Measurements from ENCODE around the gene TMEM190.
"Not testable (repeated sequence)": the region's sequence is repeated elsewhere in the genome, so short reads cannot be mapped to it uniquely, and the experiment has no call there.

The TMEM190 gene

DNA sequence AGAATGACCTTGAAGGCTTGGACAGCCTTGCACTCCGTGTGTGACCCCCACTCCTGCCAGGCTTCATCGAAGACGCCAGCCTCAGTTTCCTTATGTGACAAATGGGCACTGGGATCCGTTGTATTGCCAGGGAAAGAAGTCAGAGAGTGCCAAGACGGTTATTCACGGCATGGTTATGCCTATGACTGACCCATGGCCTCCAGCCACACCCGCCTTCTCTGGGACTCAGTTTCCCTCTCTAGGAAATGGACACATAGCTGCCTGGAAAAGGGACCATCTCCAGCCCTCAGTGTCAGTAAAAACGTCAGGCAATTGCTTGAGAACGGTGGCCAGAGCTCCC lies 31.9 kb downstream of the TMEM190 start:
- ChIA-PET POLR2A (interaction anchor here (0.7 to 2.5 kb wide), 7 partner anchors 12 to 291 kb away, joined by 3 to 20 read pairs (median 4); partner anchors contain the start of genes ISOC2, KMT5C and PPP1R12C), CTCF (interaction anchor here (0.6 to 1.9 kb wide), 7 partner anchors 10 to 268 kb away, joined by 3 to 16 read pairs (median 4); partner anchors contain the start of gene KMT5C)
- Histone ChIP-seq H3K4me3 (ENCODE audit: low read depth, low read length) (peak overlapping the region; percentile 32), H3K27ac (ENCODE audit: extremely low read depth, low read depth, low read length) (peak overlapping the region; percentile 77), H3K4me1 (ENCODE audit: control insufficient read depth, insufficient read depth, low read length) (peaks cover 9% of the 10 kb centered on the region), H3K9me3 (ENCODE audit: control insufficient read depth, insufficient read depth, low read depth, low read length) (no peaks in the 10 kb centered on the region), H3K36me3 (ENCODE audit: control insufficient read depth in 2 of 2, insufficient read depth in 1 of 2, low read length in 2 of 2) (peaks cover 26 to 33% of the 10 kb centered on the region in 2 experiments)
- TF ChIP-seq, protein P1, sequence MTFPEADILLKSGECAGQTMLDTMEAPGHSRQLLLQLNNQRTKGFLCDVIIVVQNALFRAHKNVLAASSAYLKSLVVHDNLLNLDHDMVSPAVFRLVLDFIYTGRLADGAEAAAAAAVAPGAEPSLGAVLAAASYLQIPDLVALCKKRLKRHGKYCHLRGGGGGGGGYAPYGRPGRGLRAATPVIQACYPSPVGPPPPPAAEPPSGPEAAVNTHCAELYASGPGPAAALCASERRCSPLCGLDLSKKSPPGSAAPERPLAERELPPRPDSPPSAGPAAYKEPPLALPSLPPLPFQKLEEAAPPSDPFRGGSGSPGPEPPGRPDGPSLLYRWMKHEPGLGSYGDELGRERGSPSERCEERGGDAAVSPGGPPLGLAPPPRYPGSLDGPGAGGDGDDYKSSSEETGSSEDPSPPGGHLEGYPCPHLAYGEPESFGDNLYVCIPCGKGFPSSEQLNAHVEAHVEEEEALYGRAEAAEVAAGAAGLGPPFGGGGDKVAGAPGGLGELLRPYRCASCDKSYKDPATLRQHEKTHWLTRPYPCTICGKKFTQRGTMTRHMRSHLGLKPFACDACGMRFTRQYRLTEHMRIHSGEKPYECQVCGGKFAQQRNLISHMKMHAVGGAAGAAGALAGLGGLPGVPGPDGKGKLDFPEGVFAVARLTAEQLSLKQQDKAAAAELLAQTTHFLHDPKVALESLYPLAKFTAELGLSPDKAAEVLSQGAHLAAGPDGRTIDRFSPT (tag by site-specific recombination; IDR thresholded peaks at IDR 0.05): no peak
- 0 out of 2 replicates have a peak, but pooled peaks have one; percentile 4 for TF ChIP-seq ZNF169 (tag by site-specific recombination; IDR thresholded peaks at IDR 0.05)
- TF ChIP-seq ZBTB20 (tag by site-specific recombination; IDR thresholded peaks at IDR 0.05): no peak
- peak; percentile 43; the same call in 1 of the 2 replicates for TF ChIP-seq ZNF610 (tag by site-specific recombination; IDR thresholded peaks at IDR 0.05; ENCODE audit: borderline replicate concordance)
- no peak for TF ChIP-seq SCRT1 (tag by site-specific recombination; IDR thresholded peaks at IDR 0.05; ENCODE audit: borderline replicate concordance)
- TF ChIP-seq SETDB1 (IDR thresholded peaks at IDR 0.05; ENCODE audit: insufficient read length, low read length): peak; percentile 4

DNA sequence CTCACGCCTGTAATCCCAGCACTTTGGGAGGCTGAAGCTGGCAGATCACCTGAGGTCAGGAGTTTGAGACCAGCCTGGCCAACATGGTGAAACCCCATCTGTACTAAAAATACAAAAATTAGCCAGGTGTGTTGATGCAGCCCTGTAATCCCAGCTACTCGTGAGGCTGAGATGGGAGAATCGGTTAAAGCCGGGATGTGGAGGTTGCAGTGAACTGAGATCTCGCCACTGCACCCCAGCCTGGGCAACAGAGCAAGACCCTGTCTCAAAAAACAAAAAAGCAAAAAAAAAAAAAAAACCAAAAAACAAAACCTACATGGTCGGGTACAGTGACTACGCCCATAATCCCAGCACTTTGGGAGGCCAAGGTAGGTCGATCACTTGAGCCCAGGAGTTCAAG lies 32.6 kb downstream of the TMEM190 start:
- not testable (repeated sequence) for H3K27ac ChIP-seq (ENCODE audit: extremely low read depth, low read depth, low read length); H3K4me1 ChIP-seq (ENCODE audit: control insufficient read depth, insufficient read depth, low read length); H3K9me3 ChIP-seq (ENCODE audit: control insufficient read depth, insufficient read depth, low read depth, low read length); H3K4me3 ChIP-seq (ENCODE audit: low read depth, low read length)
- CTCF ChIA-PET: interaction anchor here (0.7 to 1.9 kb wide), 6 partner anchors 9 to 268 kb away, joined by 3 to 16 read pairs (median 6); partner anchors contain the start of gene KMT5C
- H3K36me3 ChIP-seq (ENCODE audit: control insufficient read depth in 2 of 2, insufficient read depth in 1 of 2, low read length in 2 of 2): peaks cover 22 to 27% of the 10 kb centered on the region in 2 experiments
- POLR2A ChIA-PET: interaction anchor here (0.7 to 0.9 kb wide), 7 partner anchors 11 to 263 kb away, joined by 3 to 5 read pairs (median 4); partner anchors contain the start of gene KMT5C
- TF ChIP-seq ZNF121 (tag by site-specific recombination; IDR thresholded peaks at IDR 0.05): peak; percentile 74

DNA sequence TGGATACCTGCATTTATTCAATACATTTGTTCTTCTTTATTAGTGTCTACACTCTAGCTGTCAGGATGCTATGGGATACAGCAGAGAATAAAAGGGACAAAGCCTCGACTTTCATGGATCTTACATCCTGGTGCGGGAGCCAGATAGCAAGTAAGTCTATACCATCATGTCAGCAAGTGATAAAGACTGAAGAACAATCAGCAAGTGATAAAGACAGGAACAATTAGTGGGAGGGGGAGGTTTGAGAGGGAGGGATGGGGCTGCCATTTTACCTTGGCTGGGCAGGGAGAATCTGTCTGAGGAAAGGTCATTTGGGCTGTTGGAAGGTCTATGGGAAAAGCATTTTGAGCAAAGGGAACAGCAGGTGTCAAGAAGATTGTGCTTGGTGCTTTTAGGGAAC lies 33.5 kb downstream of the TMEM190 start:
- no peak overlapping the region for H3K4me3 ChIP-seq (ENCODE audit: low read depth, low read length)
- TF ChIP-seq ZNF548 (tag by site-specific recombination; IDR thresholded peaks at IDR 0.05) (no peak), ZNF211 (tag by site-specific recombination; IDR thresholded peaks at IDR 0.05; ENCODE audit: low read depth) (peak; percentile 100)
- CTCF ChIA-PET: interaction anchor here (0.6 to 1.9 kb wide), 4 partner anchors 8 to 250 kb away, joined by 3 to 16 read pairs (median 5); no protein-coding TSS in a partner anchor
- no peak overlapping the region for H3K27ac ChIP-seq (ENCODE audit: extremely low read depth, low read depth, low read length)
- H3K36me3 ChIP-seq (ENCODE audit: control insufficient read depth in 2 of 2, insufficient read depth in 1 of 2, low read length in 2 of 2): peaks cover 14 to 18% of the 10 kb centered on the region in 2 experiments
- POLR2A ChIA-PET: interaction anchor here (0.6 kb wide), 1 partner anchor 49 kb away, joined by 3 read pairs; no protein-coding TSS in a partner anchor
- peaks cover 9% of the 10 kb centered on the region for H3K4me1 ChIP-seq (ENCODE audit: control insufficient read depth, insufficient read depth, low read length)
- no peaks in the 10 kb centered on the region for H3K9me3 ChIP-seq (ENCODE audit: control insufficient read depth, insufficient read depth, low read depth, low read length)

DNA sequence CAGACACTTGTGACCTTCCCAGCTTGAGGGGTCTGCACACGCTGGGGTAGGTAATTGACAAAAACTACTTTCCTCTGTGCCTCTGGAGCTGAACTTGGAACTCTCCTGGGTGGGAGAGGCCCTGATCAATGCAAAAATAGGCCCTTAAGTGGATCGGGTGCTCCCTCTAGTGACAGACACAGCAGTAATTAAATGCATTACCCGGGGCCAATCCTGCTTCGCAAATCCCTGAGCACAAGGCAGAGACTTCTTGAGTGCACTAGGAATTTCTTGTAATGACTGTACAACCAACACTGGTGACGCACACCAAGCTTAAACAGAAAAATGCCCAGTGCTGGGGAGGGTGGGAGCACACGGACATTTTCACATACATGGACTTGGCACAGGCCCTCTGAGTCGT lies 41.6 kb downstream of the TMEM190 start:
- ChIA-PET POLR2A (interaction anchor here (0.6 to 1.4 kb wide), 3 partner anchors 11 to 937 kb away, joined by 3 to 11 read pairs (median 11); partner anchors contain the start of gene UBE2S), CTCF (interaction anchor here (0.5 to 4.2 kb wide), 44 partner anchors 8 to 961 kb away, joined by 3 to 58 read pairs (median 5); partner anchors contain the start of genes DNAAF3, PPP6R1 and SHISA7)
- Histone ChIP-seq H3K4me3 (ENCODE audit: low read depth, low read length) (no peak overlapping the region), H3K4me1 (ENCODE audit: control insufficient read depth, insufficient read depth, low read length) (no peaks in the 10 kb centered on the region), H3K36me3 (ENCODE audit: control insufficient read depth in 2 of 2, insufficient read depth in 1 of 2, low read length in 2 of 2) (no peaks in the 10 kb centered on the region), H3K27ac (ENCODE audit: extremely low read depth, low read depth, low read length) (no peak overlapping the region), H3K9me3 (ENCODE audit: control insufficient read depth, insufficient read depth, low read depth, low read length) (no peaks in the 10 kb centered on the region)
- no peak for TF ChIP-seq KLF7 (tag by site-specific recombination; IDR thresholded peaks at IDR 0.05; ENCODE audit: borderline replicate concordance)
- TF ChIP-seq ZNF660 (tag by site-specific recombination; IDR thresholded peaks at IDR 0.05): peak; percentile 74; the same call in 1 of the 2 replicates
- TF ChIP-seq, protein P2, sequence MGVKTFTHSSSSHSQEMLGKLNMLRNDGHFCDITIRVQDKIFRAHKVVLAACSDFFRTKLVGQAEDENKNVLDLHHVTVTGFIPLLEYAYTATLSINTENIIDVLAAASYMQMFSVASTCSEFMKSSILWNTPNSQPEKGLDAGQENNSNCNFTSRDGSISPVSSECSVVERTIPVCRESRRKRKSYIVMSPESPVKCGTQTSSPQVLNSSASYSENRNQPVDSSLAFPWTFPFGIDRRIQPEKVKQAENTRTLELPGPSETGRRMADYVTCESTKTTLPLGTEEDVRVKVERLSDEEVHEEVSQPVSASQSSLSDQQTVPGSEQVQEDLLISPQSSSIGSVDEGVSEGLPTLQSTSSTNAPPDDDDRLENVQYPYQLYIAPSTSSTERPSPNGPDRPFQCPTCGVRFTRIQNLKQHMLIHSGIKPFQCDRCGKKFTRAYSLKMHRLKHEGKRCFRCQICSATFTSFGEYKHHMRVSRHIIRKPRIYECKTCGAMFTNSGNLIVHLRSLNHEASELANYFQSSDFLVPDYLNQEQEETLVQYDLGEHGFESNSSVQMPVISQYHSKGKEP (tag by site-specific recombination; IDR thresholded peaks at IDR 0.05): peak; percentile 20; the same call in 1 of the 2 replicates
- peak; percentile 32; the same call in 1 of the 2 replicates for TF ChIP-seq GLIS1 (tag by site-specific recombination; IDR thresholded peaks at IDR 0.05)
- TF ChIP-seq IKZF3 (tag by site-specific recombination; IDR thresholded peaks at IDR 0.05): 0 out of 2 replicates have a peak, but pooled peaks have one; percentile 31
- no peak for TF ChIP-seq TCF7L2 (IDR thresholded peaks at IDR 0.05; ENCODE audit: borderline replicate concordance, low read depth, low read length)
- TF ChIP-seq ZSCAN30 (tag by site-specific recombination; IDR thresholded peaks at IDR 0.05): 0 out of 2 replicates have a peak, but pooled peaks have one; percentile 38
- peak; percentile 42; the same call in 1 of the 2 replicates for TF ChIP-seq ZBTB17 (tag by site-specific recombination; IDR thresholded peaks at IDR 0.05)
- peak; percentile 93 for TF ChIP-seq ZNF654 (tag by site-specific recombination; IDR thresholded peaks at IDR 0.05; ENCODE audit: low read depth)
- TF ChIP-seq ZNF391 (tag by site-specific recombination; IDR thresholded peaks at IDR 0.05; ENCODE audit: borderline replicate concordance, low read depth): no peak
- TF ChIP-seq ZNF214 (tag by site-specific recombination; IDR thresholded peaks at IDR 0.05; ENCODE audit: borderline replicate concordance): no peak
- TF ChIP-seq ZEB2 (tag by site-specific recombination; IDR thresholded peaks at IDR 0.05): 0 out of 2 replicates have a peak, but pooled peaks have one; percentile 27
- TF ChIP-seq ZNF561 (tag by site-specific recombination; IDR thresholded peaks at IDR 0.05; ENCODE audit: borderline replicate concordance): peak; percentile 74
- no peak for TF ChIP-seq ZNF266 (tag by site-specific recombination; IDR thresholded peaks at IDR 0.05; ENCODE audit: low read depth)

All from HEK293 (cell line).